HepG2 (cell line): Measurements from ENCODE around the gene TMEM63C. TPM values are rescaled to one million over a fixed set of nuclear protein-coding genes. Genes with fewer than 3 reads are reported as not detected.

Experiments
- ATAC-seq: fragments of 200-7000 bp; cut with Tn5 transposase; 3 replicates; pipeline ENCODE4 v1.9.1; 2020; ENCODE audit warnings: mild to moderate bottlenecking, moderate library complexity
- BruUV-seq: library from RNA; stranded (reverse); fragments of 400-500 nt; replicated peaks from 2 replicates; lab custom pipeline; 2021; lab: Mats Ljungman, UMichigan
- CTCF ChIA-PET: fragments of 300-600 bp; formaldehyde crosslinking; extraction: SDS; loops from one replicate; lab custom pipeline; 2021; ENCODE audit warnings: low total read pairs, inconsistent platforms, low intra/inter-chr PET ratio; lab: Yijun Ruan, JAX
- POLR2A ChIA-PET: fragments of 350-600 bp; sonication (Branson Sonifier 250); formaldehyde crosslinking; loops from one replicate; lab custom pipeline; 2020; ENCODE audit warnings: antibody characterized with exemption, inconsistent platforms; lab: Yijun Ruan, JAX
- DNase-seq: peaks from one replicate; pipeline ENCODE4 v3.0.0-alpha.2; 2015; ENCODE audit warnings: low spot score
- FAIRE-seq: peaks from 3 replicates; lab custom pipeline; 2011; peaks lifted over from hg19 to GRCh38; lab: Jason Lieb, UNC
- H2AFZ ChIP-seq: one replicate; pipeline ENCODE4 v1.6.1; 2011; ENCODE audit warnings: low read length, inconsistent platforms
- H3K27ac ChIP-seq: fragments of 300-600 bp; 3 replicates; pipeline ENCODE4 v1.8.0; 2011; ENCODE audit warnings: mixed run types, mild to moderate bottlenecking, mixed read lengths, low read length, inconsistent platforms; ENCODE audit not compliant: insufficient read depth; ENCODE audit errors: extremely low read length
- H3K27me3 ChIP-seq, 2 experiments: fragments of 200-600 bp in 1 of 2; 2 replicates in 1 of 2; 3 replicates in 1 of 2; pipeline versions ENCODE4 v1.6.0 to v1.8.0; 2011; ENCODE audit warnings: low read length in 2 of 2, mild to moderate bottlenecking in 2 of 2, moderate library complexity in 2 of 2, inconsistent platforms in 1 of 2; ENCODE audit not compliant: insufficient read depth in 2 of 2, control insufficient read depth in 1 of 2
- H3K36me3 ChIP-seq, 2 experiments: fragments of 200-600 bp in 1 of 2; replicated peaks in 1 of 2; 2 replicates in 1 of 2; 3 replicates in 1 of 2; pipeline versions ENCODE4 v1.5.1 to v1.8.0; 2011; ENCODE audit warnings: low read length in 2 of 2, inconsistent platforms in 1 of 2; ENCODE audit not compliant: insufficient read depth in 2 of 2, control insufficient read depth in 1 of 2
- H3K4me1 ChIP-seq: 2 replicates; pipeline ENCODE4 v1.5.1; 2012; ENCODE audit warnings: low read length, inconsistent platforms; ENCODE audit not compliant: insufficient read depth
- H3K4me2 ChIP-seq: 2 replicates; pipeline ENCODE4 v1.6.0; 2011; ENCODE audit warnings: low read depth, low read length, inconsistent platforms
- H3K4me3 ChIP-seq, 3 experiments: fragments of 200-600 bp in 1 of 3; sonication (generic), shearing (Covaris generic) in 1 of 3; replicated peaks in 1 of 3; 2 replicates each; pipeline ENCODE4 v1.5.1; 2011 to 2016; ENCODE audit warnings: low read length in 3 of 3, inconsistent platforms in 2 of 3, low read depth in 2 of 3, mild to moderate bottlenecking in 2 of 3, control low read depth in 1 of 3, mixed read lengths in 1 of 3; ENCODE audit not compliant: insufficient read depth in 1 of 3
- H3K79me2 ChIP-seq: one replicate; pipeline ENCODE4 v1.6.1; 2011; ENCODE audit warnings: low read length, inconsistent platforms; ENCODE audit not compliant: insufficient read depth
- H3K9ac ChIP-seq: 2 replicates; pipeline ENCODE4 v1.6.0; 2011; ENCODE audit warnings: mild to moderate bottlenecking, low read depth, low read length, inconsistent platforms; ENCODE audit not compliant: insufficient read depth
- H3K9me3 ChIP-seq: 2 replicates; pipeline ENCODE4 v1.5.1; 2012; ENCODE audit warnings: mild to moderate bottlenecking, low read length
- H4K20me1 ChIP-seq: 2 replicates; pipeline ENCODE4 v1.6.0; 2011; ENCODE audit warnings: inconsistent platforms, mild to moderate bottlenecking, low read length, moderate library complexity; ENCODE audit not compliant: insufficient read depth
- ATF6 ChIP-seq: sonication (generic); formaldehyde crosslinking; conservative IDR thresholded peaks from 2 replicates; pipeline ENCODE4 v1.4.0; 2020; ENCODE audit warnings: missing genetic modification reagents
- ATF7 ChIP-seq, 2 experiments: fragments of 450-650 bp in 1 of 2; sonication (generic) in 1 of 2; formaldehyde crosslinking in 1 of 2; IDR thresholded peaks; 2 replicates each; pipeline versions ENCODE4 v1.4.0 to v1.6.1; 2016 to 2020; ENCODE audit warnings: antibody characterized with exemption in 1 of 2, mild to moderate bottlenecking in 1 of 2, missing genetic modification reagents in 1 of 2
- CHD2 ChIP-seq: IDR thresholded peaks from 2 replicates; pipeline ENCODE4 v1.6.1; 2011; ENCODE audit warnings: low read depth, low read length, improper control_type of control experiment
- FOXO1 ChIP-seq: sonication (generic); formaldehyde crosslinking; IDR thresholded peaks from 2 replicates; pipeline ENCODE4 v1.4.0; 2020; ENCODE audit warnings: missing genetic modification reagents
- HES4 ChIP-seq: sonication (generic); formaldehyde crosslinking; IDR thresholded peaks from 2 replicates; pipeline ENCODE4 v1.9.0; 2021; ENCODE audit warnings: mild to moderate bottlenecking, missing genetic modification reagents, borderline replicate concordance
- IRX3 ChIP-seq: sonication (generic); formaldehyde crosslinking; IDR thresholded peaks from 2 replicates; pipeline ENCODE4 v1.8.1; 2023; ENCODE audit warnings: mild to moderate bottlenecking, low read depth, missing genetic modification reagents, borderline replicate concordance
- ISX ChIP-seq: sonication (generic); formaldehyde crosslinking; conservative IDR thresholded peaks from 2 replicates; pipeline ENCODE4 v1.5.0; 2020; ENCODE audit warnings: missing genetic modification reagents
- JUN ChIP-seq: sonication (generic); formaldehyde crosslinking; IDR thresholded peaks from 2 replicates; pipeline ENCODE4 v1.4.0; 2020; ENCODE audit warnings: mild to moderate bottlenecking, missing genetic modification reagents
- PHF21A ChIP-seq: sonication (generic); formaldehyde crosslinking; IDR thresholded peaks from 2 replicates; pipeline ENCODE4 v1.5.0; 2020; ENCODE audit warnings: mild to moderate bottlenecking, missing genetic modification reagents
- RFX5 ChIP-seq: IDR thresholded peaks from 2 replicates; pipeline ENCODE4 v1.6.1; 2011; ENCODE audit warnings: low read depth, low read length, improper control_type of control experiment
- SALL2 ChIP-seq: sonication (generic); formaldehyde crosslinking; IDR thresholded peaks from 2 replicates; pipeline ENCODE4 v1.8.1; 2023; ENCODE audit warnings: mild to moderate bottlenecking, missing genetic modification reagents, inconsistent platforms
- ZNF660 ChIP-seq: sonication (generic); formaldehyde crosslinking; IDR thresholded peaks from 2 replicates; pipeline ENCODE4 v1.5.1; 2020; ENCODE audit warnings: mild to moderate bottlenecking, low read depth, missing genetic modification reagents, borderline replicate concordance
- ZNF674 ChIP-seq: sonication (generic); formaldehyde crosslinking; IDR thresholded peaks from 2 replicates; pipeline ENCODE4 v1.5.0; 2020; ENCODE audit warnings: low read depth, mild to moderate bottlenecking, missing genetic modification reagents
- WGBS: methylation state at CpG from one replicate; pipeline ENCODE4 v1.1.6; 2017; ENCODE audit warnings: low lambda C conversion rate; 5-methylcytosine and 5-hydroxymethylcytosine counted together
- in situ Hi-C: cut with HindIII; loops from 2 replicates; pipeline ENCODE4 v1.10.0; 2017; ENCODE audit warnings: low pct_unique_long_range_greater_than_20kb; ENCODE audit not compliant: extremely low pct_ligation_motif_present
- intact Hi-C: fragments of 100-400 bp; cut with micrococcal nuclease; formaldehyde crosslinking; loops from one replicate; pipeline ENCODE4 v1.10.0; 2022; ENCODE audit not compliant: unreplicated experiment
- polyA plus RNA-seq, 8 experiments: library from polyadenylated mRNA; depleted of rRNA in 3 of 8; stranded (reverse) in 7 of 8; unstranded in 1 of 8; fragments of >200 nt; fragmentation: Illumina TruSeq in 4 of 8; extraction: Trizol in 4 of 8; gene quantifications; 2 replicates each; pipeline versions ENCODE4 v1.2.1 to v1.2.3, GENCODE V29; 2011 to 2016; ENCODE audit warnings: low read depth in 4 of 8, missing spikeins in 1 of 8, mixed read lengths in 1 of 8; ENCODE audit not compliant: insufficient read depth in 1 of 8
- total RNA-seq, 5 experiments: library from RNA; depleted of rRNA; stranded (reverse); fragments of >200 nt; fragmentation: Illumina TruSeq; extraction: Trizol; gene quantifications; 2 replicates each; pipeline ENCODE4 v1.2.3, GENCODE V29; 2016; ENCODE audit warnings: low read depth in 1 of 5
- TF ChIP-seq, protein P1 (sequence below): sonication (generic); formaldehyde crosslinking; IDR thresholded peaks from 2 replicates; pipeline ENCODE4 v1.5.1; 2020; ENCODE audit warnings: mild to moderate bottlenecking, missing genetic modification reagents

The TMEM63C gene
- total and polyA plus RNA-seq, 2 of the 13 experiments (the other 11 are each of a cell fraction or from before 2014, with no cell fraction given): 0.17 to 0.27 TPM

GRCh38 chr14:77242752-77243151 lies 61.2 kb downstream of the TMEM63C start:
- DNase-seq (no peak), ATAC-seq (no peak), FAIRE-seq (no peak)
- BruUV-seq: no TSS peak
- H3K9ac ChIP-seq: no peak overlapping the region
- H3K9me3 ChIP-seq: no peaks in the 10 kb centered on the region
- no peak overlapping the region for H3K4me3 ChIP-seq
- POLR2A ChIA-PET: no interaction called here
- H3K36me3 ChIP-seq: no peaks in the 10 kb centered on the region
- H3K4me2 ChIP-seq: no peak overlapping the region
- H3K27ac ChIP-seq: no peak overlapping the region
- H3K27me3 ChIP-seq: 0 out of 5 replicates have a peak, but pooled peaks cover 0 to 3% of the 10 kb centered on the region in 2 experiments
- TF ChIP-seq IRX3 (no peak), JUN (CRISPR knock-in tag) (no peak), RFX5 (no peak), ATF7 (IDR thresholded peaks at IDR 0.05) (no peak), ATF7 (CRISPR knock-in tag; IDR thresholded peaks at IDR 0.05) (no peak), ZNF674 (no peak), ZNF660 (CRISPR knock-in tag) (no peak)
- TF ChIP-seq, all 625 proteins: peak for 0
- intact Hi-C loops: no loop called here
- 56% methylated on average over 11 of the region's 12 CpGs for WGBS
- Histone ChIP-seq H4K20me1 (no peaks in the 10 kb centered on the region), H3K4me1 (no peaks in the 10 kb centered on the region), H2AFZ (no peak overlapping the region), H3K79me2 (no peaks in the 10 kb centered on the region)
- CTCF ChIA-PET: no interaction called here
- in situ Hi-C loops: no loop called here

DNA sequence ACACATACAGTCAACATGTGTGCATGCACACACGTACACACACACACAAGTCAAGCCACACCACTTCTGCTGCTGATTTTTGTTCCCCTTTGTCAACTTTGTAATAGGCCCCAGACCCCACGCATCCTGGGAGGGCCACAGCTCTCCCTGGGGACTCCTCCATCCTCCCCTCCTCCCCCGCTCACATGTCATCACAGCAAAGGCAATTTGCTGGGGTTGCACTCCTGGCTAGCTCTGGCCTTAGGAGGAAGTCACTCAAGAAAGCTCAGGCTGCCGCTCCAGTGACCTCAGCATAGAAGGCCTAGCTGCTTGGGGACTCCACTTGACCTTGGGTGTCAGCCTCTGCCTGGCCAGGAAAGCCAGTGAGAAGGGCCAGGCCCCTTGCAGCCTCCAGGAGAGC lies 62.3 kb downstream of the TMEM63C start:
- intact Hi-C loops: no loop called here
- 50% methylated on average over 4 of the region's 4 CpGs for WGBS
- TF ChIP-seq SALL2 (CRISPR knock-in tag) (no peak), FOXO1 (CRISPR knock-in tag) (no peak), ISX (no peak), CHD2 (no peak), PHF21A (CRISPR knock-in tag) (no peak), HES4 (no peak), ATF6 (no peak)
- TF ChIP-seq, protein P1, sequence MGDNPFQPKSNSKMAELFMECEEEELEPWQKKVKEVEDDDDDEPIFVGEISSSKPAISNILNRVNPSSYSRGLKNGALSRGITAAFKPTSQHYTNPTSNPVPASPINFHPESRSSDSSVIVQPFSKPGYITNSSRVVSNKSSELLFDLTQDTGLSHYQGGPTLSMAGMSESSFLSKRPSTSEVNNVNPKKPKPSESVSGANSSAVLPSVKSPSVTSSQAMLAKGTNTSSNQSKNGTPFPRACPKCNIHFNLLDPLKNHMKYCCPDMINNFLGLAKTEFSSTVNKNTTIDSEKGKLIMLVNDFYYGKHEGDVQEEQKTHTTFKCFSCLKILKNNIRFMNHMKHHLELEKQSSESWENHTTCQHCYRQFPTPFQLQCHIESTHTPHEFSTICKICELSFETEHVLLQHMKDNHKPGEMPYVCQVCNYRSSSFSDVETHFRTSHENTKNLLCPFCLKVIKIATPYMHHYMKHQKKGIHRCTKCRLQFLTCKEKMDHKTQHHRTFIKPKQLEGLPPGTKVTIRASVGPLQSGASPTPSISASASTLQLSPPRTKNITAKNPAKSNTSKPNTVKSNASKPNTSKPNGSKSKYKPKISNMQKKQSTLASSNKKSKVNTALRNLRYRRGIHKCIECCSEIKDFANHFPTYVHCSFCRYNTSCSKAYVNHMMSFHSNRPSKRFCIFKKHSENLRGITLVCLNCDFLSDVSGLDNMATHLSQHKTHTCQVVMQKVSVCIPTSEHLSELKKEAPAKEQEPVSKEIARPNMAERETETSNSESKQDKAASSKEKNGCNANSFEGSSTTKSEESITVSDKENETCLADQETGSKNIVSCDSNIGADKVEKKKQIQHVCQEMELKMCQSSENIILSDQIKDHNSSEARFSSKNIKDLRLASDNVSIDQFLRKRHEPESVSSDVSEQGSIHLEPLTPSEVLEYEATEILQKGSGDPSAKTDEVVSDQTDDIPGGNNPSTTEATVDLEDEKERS (CRISPR knock-in tag): no peak

More for the DNA sequence above, 62.3 kb downstream of the TMEM63C start:
- no peak overlapping the region for H2AFZ ChIP-seq
- POLR2A ChIA-PET: no interaction called here
- FAIRE-seq (no peak), ATAC-seq (no peak), DNase-seq (no peak)
- in situ Hi-C loops: no loop called here
- CTCF ChIA-PET: no interaction called here
- H3K4me3 ChIP-seq: no peak overlapping the region
- H3K79me2 ChIP-seq: no peaks in the 10 kb centered on the region
- H4K20me1 ChIP-seq: no peaks in the 10 kb centered on the region
- H3K9me3 ChIP-seq: no peaks in the 10 kb centered on the region
- no peak overlapping the region for H3K27ac ChIP-seq
- 0 out of 5 replicates have a peak, but pooled peaks cover 0 to 1% of the 10 kb centered on the region in 2 experiments for H3K27me3 ChIP-seq
- no peaks in the 10 kb centered on the region for H3K36me3 ChIP-seq
- BruUV-seq: no TSS peak
- no peak overlapping the region for H3K9ac ChIP-seq
- H3K4me1 ChIP-seq: no peaks in the 10 kb centered on the region
- H3K4me2 ChIP-seq: no peak overlapping the region
